ENCODE results near the gene CSAG3.
"Not testable (repeated sequence)": the region's sequence is repeated elsewhere in the genome, so short reads cannot be mapped to it uniquely, and the experiment has no call there.

The CSAG3 gene

GRCh38 chrX:152735101-152735500 lies 23.9 kb upstream of the CSAG3 start:
- CTCF ChIA-PET: interaction anchor here (0.6 kb wide), 1 partner anchor 980 kb away, joined by 3 read pairs; no protein-coding TSS in a partner anchor
- peaks cover 0 to 3% (median 0%) of the 10 kb centered on the region in 5 experiments for H3K27me3 ChIP-seq (replicated peaks in 2 of 5; ENCODE audit: control insufficient read depth in 4 of 5, insufficient read depth in 5 of 5, low read length in 4 of 5)
- no peak overlapping the region for H3K27ac ChIP-seq (ENCODE audit: insufficient read depth in 1 of 2, low read depth in 1 of 2, low read length in 2 of 2, poor library complexity in 1 of 2, severe bottlenecking in 2 of 2)
- no peak overlapping the region for H3K4me3 ChIP-seq (ENCODE audit: control insufficient read depth in 1 of 7, extremely low read depth in 1 of 7, insufficient read depth in 4 of 7, low read depth in 2 of 7, low read length in 6 of 7)
- POLR2A ChIA-PET: no interaction called here
- peaks cover 0 to 3% (median 0%) of the 10 kb centered on the region in 5 experiments for H3K9me3 ChIP-seq (ENCODE audit: control extremely low read depth in 1 of 5, control insufficient read depth in 4 of 5, insufficient read depth in 2 of 5, low read depth in 1 of 5, low read length in 4 of 5)
- 73% methylated on average over 2 of the region's 2 CpGs for WGBS (ENCODE audit: insufficient coverage)
- DNase-seq: no peak
- H3K36me3 ChIP-seq (ENCODE audit: control insufficient read depth in 4 of 4, insufficient read depth in 4 of 4, low read length in 3 of 4): no peaks in the 10 kb centered on the region
- H3K4me1 ChIP-seq (ENCODE audit: control extremely low read depth in 1 of 4, control insufficient read depth in 4 of 4, insufficient read depth in 4 of 4, low read length in 3 of 4): no peaks in the 10 kb centered on the region

- H3K27me3 ChIP-seq (replicated peaks in 2 of 5; ENCODE audit: control insufficient read depth in 4 of 5, insufficient read depth in 5 of 5, low read length in 4 of 5): peaks cover 0 to 3% (median 0%) of the 10 kb centered on the region in 5 experiments
- WGBS (ENCODE audit: insufficient coverage): 86% methylated on average over 12 of the region's 12 CpGs
Observed at GRCh38 chrX:152735860-152736511, 23.0 kb upstream of the CSAG3 start.

GRCh38 chrX:152736528-152736927 lies 22.5 kb upstream of the CSAG3 start:
- H3K27me3 ChIP-seq (replicated peaks in 2 of 5; ENCODE audit: control insufficient read depth in 4 of 5, insufficient read depth in 5 of 5, low read length in 4 of 5); DNase-seq; POLR2A ChIA-PET; H3K27ac ChIP-seq (ENCODE audit: insufficient read depth in 1 of 2, low read depth in 1 of 2, low read length in 2 of 2, poor library complexity in 1 of 2, severe bottlenecking in 2 of 2); H3K4me3 ChIP-seq (ENCODE audit: control insufficient read depth in 1 of 7, extremely low read depth in 1 of 7, insufficient read depth in 4 of 7, low read depth in 2 of 7, low read length in 6 of 7); H3K36me3 ChIP-seq (ENCODE audit: control insufficient read depth in 4 of 4, insufficient read depth in 4 of 4, low read length in 3 of 4); H3K4me1 ChIP-seq (ENCODE audit: control extremely low read depth in 1 of 4, control insufficient read depth in 4 of 4, insufficient read depth in 4 of 4, low read length in 3 of 4); H3K9me3 ChIP-seq (ENCODE audit: control extremely low read depth in 1 of 5, control insufficient read depth in 4 of 5, insufficient read depth in 2 of 5, low read depth in 1 of 5, low read length in 4 of 5); CTCF ChIA-PET: not testable (repeated sequence)
- 87% methylated on average over 10 of the region's 12 CpGs for WGBS (ENCODE audit: insufficient coverage)

More at GRCh38 chrX:152735860-152736511, 23.0 kb upstream of the CSAG3 start:
- Histone ChIP-seq H3K27ac (ENCODE audit: insufficient read depth in 1 of 2, low read depth in 1 of 2, low read length in 2 of 2, poor library complexity in 1 of 2, severe bottlenecking in 2 of 2) (no peak overlapping the region), H3K4me3 (ENCODE audit: control insufficient read depth in 1 of 7, extremely low read depth in 1 of 7, insufficient read depth in 4 of 7, low read depth in 2 of 7, low read length in 6 of 7) (no peak overlapping the region), H3K36me3 (ENCODE audit: control insufficient read depth in 4 of 4, insufficient read depth in 4 of 4, low read length in 3 of 4) (no peaks in the 10 kb centered on the region), H3K9me3 (ENCODE audit: control extremely low read depth in 1 of 5, control insufficient read depth in 4 of 5, insufficient read depth in 2 of 5, low read depth in 1 of 5, low read length in 4 of 5) (peaks cover 0 to 3% (median 0%) of the 10 kb centered on the region in 5 experiments), H3K4me1 (ENCODE audit: control extremely low read depth in 1 of 4, control insufficient read depth in 4 of 4, insufficient read depth in 4 of 4, low read length in 3 of 4) (no peaks in the 10 kb centered on the region)
- ChIA-PET POLR2A (no interaction called here), CTCF (no interaction called here)
- no peak for DNase-seq

GRCh38 chrX:152738560-152738959 lies 20.5 kb upstream of the CSAG3 start:
- 83% methylated on average over 1 of the region's 5 CpGs for WGBS (ENCODE audit: insufficient coverage)
- no peak overlapping the region for H3K4me3 ChIP-seq (ENCODE audit: control insufficient read depth in 1 of 7, extremely low read depth in 1 of 7, insufficient read depth in 4 of 7, low read depth in 2 of 7, low read length in 6 of 7)
- ChIA-PET CTCF (no interaction called here), POLR2A (no interaction called here)
- no peaks in the 10 kb centered on the region for H3K36me3 ChIP-seq (ENCODE audit: control insufficient read depth in 4 of 4, insufficient read depth in 4 of 4, low read length in 3 of 4)
- H3K9me3 ChIP-seq (ENCODE audit: control extremely low read depth in 1 of 5, control insufficient read depth in 4 of 5, insufficient read depth in 2 of 5, low read depth in 1 of 5, low read length in 4 of 5): peaks cover 0 to 3% (median 0%) of the 10 kb centered on the region in 5 experiments
- H3K27me3 ChIP-seq (replicated peaks in 2 of 5; ENCODE audit: control insufficient read depth in 4 of 5, insufficient read depth in 5 of 5, low read length in 4 of 5): peaks cover 0 to 3% (median 0%) of the 10 kb centered on the region in 5 experiments
- H3K4me1 ChIP-seq (ENCODE audit: control extremely low read depth in 1 of 4, control insufficient read depth in 4 of 4, insufficient read depth in 4 of 4, low read length in 3 of 4): no peaks in the 10 kb centered on the region
- no peak overlapping the region for H3K27ac ChIP-seq (ENCODE audit: insufficient read depth in 1 of 2, low read depth in 1 of 2, low read length in 2 of 2, poor library complexity in 1 of 2, severe bottlenecking in 2 of 2)
- DNase-seq: no peak

GRCh38 chrX:152753686-152754650 lies 5.0 kb upstream of the CSAG3 start, which contains the start of gene MAGEA2:
Gene MAGEA2, minus strand, starts transcription at chrX:152753842. Its CDS starts 2,479 bp downstream, at chrX:152751363.
- POLR2A ChIA-PET; H3K4me3 ChIP-seq (ENCODE audit: control insufficient read depth in 1 of 7, extremely low read depth in 1 of 7, insufficient read depth in 4 of 7, low read depth in 2 of 7, low read length in 6 of 7); H3K4me1 ChIP-seq (ENCODE audit: control extremely low read depth in 1 of 4, control insufficient read depth in 4 of 4, insufficient read depth in 4 of 4, low read length in 3 of 4); CTCF ChIA-PET; H3K36me3 ChIP-seq (ENCODE audit: control insufficient read depth in 4 of 4, insufficient read depth in 4 of 4, low read length in 3 of 4); DNase-seq; H3K27me3 ChIP-seq (replicated peaks in 2 of 5; ENCODE audit: control insufficient read depth in 4 of 5, insufficient read depth in 5 of 5, low read length in 4 of 5); H3K27ac ChIP-seq (ENCODE audit: insufficient read depth in 1 of 2, low read depth in 1 of 2, low read length in 2 of 2, poor library complexity in 1 of 2, severe bottlenecking in 2 of 2); H3K9me3 ChIP-seq (ENCODE audit: control extremely low read depth in 1 of 5, control insufficient read depth in 4 of 5, insufficient read depth in 2 of 5, low read depth in 1 of 5, low read length in 4 of 5): not testable (repeated sequence)
- no CpG with 5 or more reads among the region's 35 CpGs for WGBS (ENCODE audit: insufficient coverage)

- CTCF ChIA-PET; H3K4me1 ChIP-seq (ENCODE audit: control extremely low read depth in 1 of 4, control insufficient read depth in 4 of 4, insufficient read depth in 4 of 4, low read length in 3 of 4); DNase-seq; H3K9me3 ChIP-seq (ENCODE audit: control extremely low read depth in 1 of 5, control insufficient read depth in 4 of 5, insufficient read depth in 2 of 5, low read depth in 1 of 5, low read length in 4 of 5); H3K4me3 ChIP-seq (ENCODE audit: control insufficient read depth in 1 of 7, extremely low read depth in 1 of 7, insufficient read depth in 4 of 7, low read depth in 2 of 7, low read length in 6 of 7); POLR2A ChIA-PET; H3K27ac ChIP-seq (ENCODE audit: insufficient read depth in 1 of 2, low read depth in 1 of 2, low read length in 2 of 2, poor library complexity in 1 of 2, severe bottlenecking in 2 of 2); H3K36me3 ChIP-seq (ENCODE audit: control insufficient read depth in 4 of 4, insufficient read depth in 4 of 4, low read length in 3 of 4); H3K27me3 ChIP-seq (replicated peaks in 2 of 5; ENCODE audit: control insufficient read depth in 4 of 5, insufficient read depth in 5 of 5, low read length in 4 of 5): not testable (repeated sequence)
- no CpG with 5 or more reads among the region's 5 CpGs for WGBS (ENCODE audit: insufficient coverage)
Observed at GRCh38 chrX:152754871-152755270, 4.1 kb upstream of the CSAG3 start.

GRCh38 chrX:152759544-152759943 lies 526 bp downstream of the CSAG3 start:
- H3K36me3 ChIP-seq (ENCODE audit: control insufficient read depth in 4 of 4, insufficient read depth in 4 of 4, low read length in 3 of 4); H3K27me3 ChIP-seq (replicated peaks in 2 of 5; ENCODE audit: control insufficient read depth in 4 of 5, insufficient read depth in 5 of 5, low read length in 4 of 5); H3K4me1 ChIP-seq (ENCODE audit: control extremely low read depth in 1 of 4, control insufficient read depth in 4 of 4, insufficient read depth in 4 of 4, low read length in 3 of 4); H3K27ac ChIP-seq (ENCODE audit: insufficient read depth in 1 of 2, low read depth in 1 of 2, low read length in 2 of 2, poor library complexity in 1 of 2, severe bottlenecking in 2 of 2); DNase-seq; CTCF ChIA-PET; POLR2A ChIA-PET; H3K9me3 ChIP-seq (ENCODE audit: control extremely low read depth in 1 of 5, control insufficient read depth in 4 of 5, insufficient read depth in 2 of 5, low read depth in 1 of 5, low read length in 4 of 5); H3K4me3 ChIP-seq (ENCODE audit: control insufficient read depth in 1 of 7, extremely low read depth in 1 of 7, insufficient read depth in 4 of 7, low read depth in 2 of 7, low read length in 6 of 7): not testable (repeated sequence)
- no CpG with 5 or more reads among the region's 7 CpGs for WGBS (ENCODE audit: insufficient coverage)

All from common myeloid progenitor, CD34-positive (primary cell).